ENCODE results near the gene FES.
"Not testable (repeated sequence)": the region's sequence is repeated elsewhere in the genome, so short reads cannot be mapped to it uniquely, and the experiment has no call there.

Gene FES

GRCh38 chr15:90862964-90863778, 21.1 kb upstream of the FES start:
- DNase-seq = no peak

GRCh38 chr15:90863987-90864386, 20.3 kb upstream of the FES start:
- no peak for DNase-seq

GRCh38 chr15:90864507-90864906, 19.8 kb upstream of the FES start:
- no peak for DNase-seq

DNA sequence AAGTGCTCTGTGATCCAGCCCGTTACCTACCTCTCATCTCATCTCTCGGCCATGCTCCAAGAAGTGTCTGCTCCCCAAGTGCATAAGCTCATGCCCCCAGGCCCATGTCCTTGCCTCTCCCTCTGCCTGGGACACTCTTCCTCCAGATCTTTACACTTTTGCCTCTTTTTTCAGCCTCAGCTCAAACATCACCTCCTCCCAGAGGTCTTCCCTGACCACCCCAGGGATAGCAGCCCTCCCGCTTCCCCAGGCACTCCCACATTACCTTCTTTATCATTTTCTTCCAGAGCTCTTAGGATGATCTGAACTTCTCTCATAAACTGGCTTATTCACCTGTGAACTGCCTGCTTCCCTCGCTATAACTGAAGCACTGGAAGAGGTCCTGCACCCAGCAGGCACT, 18.6 kb upstream of the FES start:
- DNase-seq = no peak

GRCh38 chr15:90866161-90866715, 18.1 kb upstream of the FES start:
- DNase-seq = no peak

- no peak for DNase-seq
Measured at GRCh38 chr15:90866800-90867199, 17.5 kb upstream of the FES start.

- peak in 1 of 2 experiments; percentile 37 for DNase-seq
Measured at GRCh38 chr15:90868261-90868689, 16.0 kb upstream of the FES start, which contains the start of gene FURIN. FURIN (plus strand) TSS chr15:90868588; CDS start chr15:90875741, 7,153 bp downstream.

GRCh38 chr15:90869140-90869541, 15.2 kb upstream of the FES start:
- no peak for DNase-seq

DNA sequence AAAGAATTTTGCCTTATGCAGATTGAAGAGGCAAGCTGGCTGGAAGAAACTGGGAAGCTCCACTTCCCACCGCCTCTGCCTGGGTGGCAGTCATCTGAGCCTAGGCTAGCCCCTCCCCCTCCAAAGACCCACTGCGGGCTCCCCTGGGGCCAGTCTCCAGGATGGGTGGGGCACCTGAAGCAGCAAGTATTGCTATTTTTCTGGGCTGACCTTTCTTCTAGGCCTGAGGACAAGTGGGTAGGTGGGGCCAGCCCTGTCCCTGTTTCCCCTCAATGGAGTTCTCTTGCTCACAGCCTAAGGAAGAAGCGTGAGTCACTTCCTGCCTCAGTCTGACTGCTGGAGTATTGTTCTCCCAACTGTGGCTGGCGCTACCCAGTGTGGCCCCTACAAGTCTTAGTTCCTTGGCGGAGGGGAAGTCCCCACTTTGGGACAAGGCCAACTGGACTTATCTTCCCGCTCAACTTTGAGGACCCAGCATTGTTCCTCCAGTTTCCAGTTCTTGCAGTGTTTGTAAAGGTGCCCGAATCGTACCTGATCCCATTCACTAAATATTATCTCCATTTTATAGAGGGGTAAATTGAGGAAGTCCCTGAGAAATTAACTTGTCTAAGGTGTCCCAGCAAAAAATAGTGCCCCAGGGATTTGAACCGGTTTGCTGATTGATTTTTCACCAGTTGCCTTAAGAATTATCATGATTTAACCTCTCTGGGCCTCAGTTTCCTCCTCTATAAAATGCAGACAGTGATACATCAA, 14.5 kb upstream of the FES start:
- DNase-seq = peak in 1 of 2 experiments; percentile 41

- DNase-seq = no peak
Measured at GRCh38 chr15:90870354-90871138, 13.8 kb upstream of the FES start.

- no peak for DNase-seq
Measured at GRCh38 chr15:90871139-90871715, 13.1 kb upstream of the FES start.

DNA sequence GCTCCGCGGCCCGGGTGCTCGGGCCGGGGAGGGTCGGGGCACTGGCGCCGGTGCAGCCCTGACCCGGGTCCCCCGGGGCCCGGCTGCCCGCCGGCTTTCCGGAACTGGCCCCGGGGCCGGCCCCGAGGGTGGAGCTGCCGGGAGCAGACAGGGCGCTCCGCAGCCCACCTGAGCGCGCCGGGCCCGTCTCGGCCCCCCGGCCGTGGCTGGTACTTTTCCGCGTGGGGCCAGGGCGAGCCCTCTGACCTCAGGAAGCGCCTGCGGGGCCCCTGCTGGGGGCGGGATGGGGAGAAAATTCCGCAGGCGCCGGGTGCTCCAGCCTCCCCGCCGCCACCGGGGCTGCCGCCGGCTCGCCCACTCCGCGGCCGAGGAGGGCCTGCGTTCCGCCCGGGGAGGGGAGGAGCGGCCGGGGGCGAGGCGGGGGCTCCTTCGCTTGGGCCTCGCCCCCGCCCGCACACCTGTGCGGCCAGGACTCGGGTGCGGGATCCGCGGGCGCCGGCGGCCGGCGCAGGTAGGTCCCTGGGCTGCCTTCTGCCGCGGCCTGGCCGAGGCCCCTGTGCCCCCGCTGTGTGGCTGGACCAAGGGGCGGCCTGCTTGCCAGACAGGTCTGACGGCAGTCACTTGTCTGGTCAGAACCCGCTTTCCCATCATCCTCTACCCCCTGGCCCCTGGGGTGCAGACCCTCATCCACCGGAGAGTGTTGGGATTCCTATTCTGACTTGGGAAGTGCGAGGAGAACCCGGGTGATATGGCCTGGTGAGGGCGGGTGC, 12.4 kb upstream of the FES start:
- DNase-seq = no peak

- DNase-seq = no peak
Measured at GRCh38 chr15:90872486-90873184, 11.7 kb upstream of the FES start.

GRCh38 chr15:90873488-90873997, 10.8 kb upstream of the FES start:
- no peak for DNase-seq

GRCh38 chr15:90873998-90874605, 10.2 kb upstream of the FES start:
- DNase-seq = no peak

DNA sequence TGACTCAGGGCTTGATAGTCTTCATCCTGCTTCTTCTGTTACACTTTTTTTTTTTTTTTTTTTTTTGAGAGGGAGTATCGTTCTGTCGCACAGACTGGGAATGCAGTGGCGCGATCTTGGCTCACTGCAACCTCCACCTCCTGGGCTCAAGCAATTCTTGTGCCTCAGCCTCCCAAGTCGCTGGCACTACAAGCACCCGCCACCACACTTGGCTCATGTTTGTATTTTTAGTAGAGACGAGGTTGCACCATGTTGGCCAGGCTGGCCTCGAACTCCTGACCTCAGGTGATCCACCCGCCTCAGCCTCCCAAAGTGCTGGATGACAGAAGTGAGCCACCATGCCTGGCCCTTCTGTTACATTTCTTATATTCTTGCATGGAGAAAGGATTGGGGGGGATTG, 9.3 kb upstream of the FES start:
- not testable (repeated sequence) for DNase-seq

DNA sequence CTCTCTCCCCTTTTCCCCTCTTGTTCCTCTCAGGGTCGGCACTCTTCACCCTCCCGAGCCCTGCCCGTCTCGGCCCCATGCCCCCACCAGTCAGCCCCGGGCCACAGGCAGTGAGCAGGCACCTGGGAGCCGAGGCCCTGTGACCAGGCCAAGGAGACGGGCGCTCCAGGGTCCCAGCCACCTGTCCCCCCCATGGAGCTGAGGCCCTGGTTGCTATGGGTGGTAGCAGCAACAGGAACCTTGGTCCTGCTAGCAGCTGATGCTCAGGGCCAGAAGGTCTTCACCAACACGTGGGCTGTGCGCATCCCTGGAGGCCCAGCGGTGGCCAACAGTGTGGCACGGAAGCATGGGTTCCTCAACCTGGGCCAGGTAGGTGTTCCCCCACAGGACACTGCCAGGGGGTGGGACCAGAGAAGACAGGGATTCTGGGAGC, 8.7 kb upstream of the FES start:
- no peak for DNase-seq

DNA sequence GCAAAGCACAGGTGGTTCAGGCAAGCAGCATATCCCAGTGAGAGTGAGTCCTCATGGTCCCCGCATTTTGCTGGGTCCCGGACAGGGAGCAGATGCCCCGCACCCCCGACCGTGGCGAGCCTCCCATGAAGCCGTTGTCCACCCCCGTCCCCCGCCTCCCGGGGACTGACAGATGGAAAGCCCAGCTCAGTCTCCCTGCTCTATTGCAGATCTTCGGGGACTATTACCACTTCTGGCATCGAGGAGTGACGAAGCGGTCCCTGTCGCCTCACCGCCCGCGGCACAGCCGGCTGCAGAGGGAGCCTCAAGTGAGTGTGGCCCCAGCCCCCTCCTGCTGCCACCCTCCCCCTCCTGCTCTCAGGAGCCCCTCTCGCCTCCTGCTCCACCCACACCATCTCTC, 8.3 kb upstream of the FES start:
- no peak for DNase-seq

DNA sequence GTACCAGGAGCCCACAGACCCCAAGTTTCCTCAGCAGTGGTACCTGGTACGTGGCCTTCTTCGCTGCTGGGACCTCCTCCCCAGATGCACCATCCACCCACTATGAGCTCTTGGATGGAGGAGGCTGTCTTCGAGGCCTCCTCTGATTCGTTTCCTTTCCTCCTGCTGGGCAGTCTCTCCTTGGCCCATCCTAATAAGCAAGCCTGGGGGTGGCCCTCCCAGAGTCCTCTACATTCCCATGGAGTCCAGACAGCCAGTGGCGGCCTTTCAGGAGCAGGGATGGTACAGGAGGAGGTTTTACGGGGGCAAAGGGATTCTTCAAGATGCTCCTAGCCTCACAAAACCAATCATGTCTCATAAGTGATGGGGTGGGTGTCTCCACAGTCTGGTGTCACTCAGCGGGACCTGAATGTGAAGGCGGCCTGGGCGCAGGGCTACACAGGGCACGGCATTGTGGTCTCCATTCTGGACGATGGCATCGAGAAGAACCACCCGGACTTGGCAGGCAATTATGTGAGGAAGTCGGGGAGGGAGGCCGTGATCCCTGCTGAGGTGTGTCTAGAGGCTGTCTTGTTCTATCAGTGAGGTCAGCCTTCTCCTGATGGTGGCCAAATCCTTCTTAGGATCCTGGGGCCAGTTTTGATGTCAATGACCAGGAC, 7.7 kb upstream of the FES start:
- DNase-seq = no peak

GRCh38 chr15:90877315-90877714, 7.0 kb upstream of the FES start:
- no peak for DNase-seq

Data from NCI-H187 (cell line).